Measurements from ENCODE around the gene RARA.

RARA gene

DNA sequence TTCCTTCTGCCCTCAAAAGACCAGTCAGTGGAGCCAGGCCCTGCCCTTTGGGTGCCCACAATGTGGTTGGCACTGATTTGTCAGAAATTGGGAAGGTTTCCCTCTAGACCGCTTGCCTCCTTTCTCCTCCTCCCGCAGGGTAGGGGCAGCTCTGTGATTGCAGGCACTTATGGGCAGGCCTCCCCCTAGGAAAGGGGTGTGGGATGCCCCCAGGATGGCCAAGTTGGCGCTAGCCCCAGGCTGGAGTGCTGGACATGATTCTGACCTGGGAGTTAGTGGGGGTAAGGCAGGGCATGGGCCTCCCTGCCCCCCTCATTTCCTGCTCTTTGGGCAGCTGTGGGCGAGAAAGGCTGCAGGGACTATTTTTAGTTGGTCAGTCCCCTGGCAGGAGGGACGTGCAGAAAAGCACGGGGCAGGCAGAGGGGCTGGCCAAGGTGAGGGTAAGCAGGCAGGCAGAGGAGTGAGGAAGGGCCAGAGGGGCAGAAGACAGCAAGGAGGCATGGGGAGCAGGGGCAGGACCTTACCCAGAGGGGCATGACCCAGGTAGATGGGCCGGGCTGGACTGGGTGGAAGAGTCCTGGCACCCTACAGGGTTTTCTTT is 3.3 kb downstream of the RARA start:
- no peaks in the 10 kb centered on the region for H3K27me3 ChIP-seq (ENCODE audit: insufficient read depth, low read length, poor library complexity)
- no peak overlapping the region for H3K4me3 ChIP-seq (ENCODE audit: low read depth in 1 of 2, low read length in 2 of 2)
- H3K9ac ChIP-seq (ENCODE audit: low read depth, low read length): no peak overlapping the region
- H3K4me1 ChIP-seq (ENCODE audit: insufficient read depth, low read length): peaks cover 9% of the 10 kb centered on the region
- ATAC-seq (ENCODE audit: insufficient read depth, low read depth): no peak
- H3K36me3 ChIP-seq (ENCODE audit: insufficient read depth, low read length): no peaks in the 10 kb centered on the region
- DNase-seq: no peak
- H4K20me1 ChIP-seq (ENCODE audit: insufficient read depth, low read length): peaks cover 6% of the 10 kb centered on the region; the same call in 1 of the 2 replicates
- no peak overlapping the region for H3K4me2 ChIP-seq (ENCODE audit: insufficient read depth, low read length)
- H3K79me2 ChIP-seq (ENCODE audit: insufficient read depth, low read length): no peaks in the 10 kb centered on the region
- TF ChIP-seq, protein P1, sequence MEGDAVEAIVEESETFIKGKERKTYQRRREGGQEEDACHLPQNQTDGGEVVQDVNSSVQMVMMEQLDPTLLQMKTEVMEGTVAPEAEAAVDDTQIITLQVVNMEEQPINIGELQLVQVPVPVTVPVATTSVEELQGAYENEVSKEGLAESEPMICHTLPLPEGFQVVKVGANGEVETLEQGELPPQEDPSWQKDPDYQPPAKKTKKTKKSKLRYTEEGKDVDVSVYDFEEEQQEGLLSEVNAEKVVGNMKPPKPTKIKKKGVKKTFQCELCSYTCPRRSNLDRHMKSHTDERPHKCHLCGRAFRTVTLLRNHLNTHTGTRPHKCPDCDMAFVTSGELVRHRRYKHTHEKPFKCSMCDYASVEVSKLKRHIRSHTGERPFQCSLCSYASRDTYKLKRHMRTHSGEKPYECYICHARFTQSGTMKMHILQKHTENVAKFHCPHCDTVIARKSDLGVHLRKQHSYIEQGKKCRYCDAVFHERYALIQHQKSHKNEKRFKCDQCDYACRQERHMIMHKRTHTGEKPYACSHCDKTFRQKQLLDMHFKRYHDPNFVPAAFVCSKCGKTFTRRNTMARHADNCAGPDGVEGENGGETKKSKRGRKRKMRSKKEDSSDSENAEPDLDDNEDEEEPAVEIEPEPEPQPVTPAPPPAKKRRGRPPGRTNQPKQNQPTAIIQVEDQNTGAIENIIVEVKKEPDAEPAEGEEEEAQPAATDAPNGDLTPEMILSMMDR (IDR thresholded peaks at IDR 0.05; ENCODE audit: borderline replicate concordance, extremely low read depth, low read length, poor library complexity, severe bottlenecking): no peak
- no peak overlapping the region for H3K27ac ChIP-seq (ENCODE audit: low read length)
- no peak overlapping the region for H2AFZ ChIP-seq (ENCODE audit: low read depth, low read length)
- H3K9me3 ChIP-seq (ENCODE audit: insufficient read depth, low read length, severe bottlenecking): no peaks in the 10 kb centered on the region

DNA sequence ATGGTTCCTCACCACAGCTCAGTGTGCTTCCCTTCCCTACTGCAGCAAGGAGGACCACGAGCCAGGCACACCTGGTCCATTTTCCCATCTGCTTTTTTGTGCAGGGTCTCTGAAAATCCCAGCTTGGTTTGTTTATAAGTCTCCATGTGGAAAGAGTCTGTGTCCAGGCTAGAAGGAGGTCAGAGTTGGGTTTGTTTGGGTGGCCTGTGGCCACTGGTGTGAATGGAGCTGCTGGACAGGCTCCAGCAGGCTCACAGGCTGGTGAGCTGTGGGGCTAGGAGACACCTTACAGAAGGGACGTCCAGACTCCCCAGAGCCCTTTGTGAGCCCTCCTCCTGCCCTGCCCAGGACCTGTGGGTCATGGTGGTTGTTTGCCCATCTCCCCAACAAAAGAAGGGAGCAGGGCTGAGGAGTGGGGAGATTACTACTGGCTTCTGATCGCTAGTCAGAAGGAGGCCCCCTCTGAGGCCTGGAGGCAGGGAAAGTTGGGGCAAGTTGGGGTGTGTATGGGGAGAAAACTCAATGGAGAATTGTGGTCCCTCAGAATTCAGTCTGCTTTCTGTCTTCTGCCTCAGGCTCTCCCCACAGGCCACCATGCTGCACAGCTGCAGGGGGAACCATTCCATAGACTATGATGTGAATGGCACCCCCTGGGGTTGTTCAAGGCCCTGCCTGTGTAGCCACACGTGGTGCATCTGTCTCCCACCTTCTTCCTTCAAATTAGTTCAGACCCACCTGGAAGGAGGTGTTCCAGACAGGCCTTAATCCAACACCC is 4.1 kb downstream of the RARA start:
- H3K36me3 ChIP-seq (ENCODE audit: insufficient read depth, low read length): no peaks in the 10 kb centered on the region
- H3K9ac ChIP-seq (ENCODE audit: low read depth, low read length): no peak overlapping the region
- DNase-seq (no peak), ATAC-seq (ENCODE audit: insufficient read depth, low read depth) (no peak)
- H3K4me3 ChIP-seq (ENCODE audit: low read depth in 1 of 2, low read length in 2 of 2): no peak overlapping the region
- no peaks in the 10 kb centered on the region for H3K79me2 ChIP-seq (ENCODE audit: insufficient read depth, low read length)
- H3K4me1 ChIP-seq (ENCODE audit: insufficient read depth, low read length): peaks cover 10% of the 10 kb centered on the region
- no peaks in the 10 kb centered on the region for H3K9me3 ChIP-seq (ENCODE audit: insufficient read depth, low read length, severe bottlenecking)
- no peak overlapping the region for H3K4me2 ChIP-seq (ENCODE audit: insufficient read depth, low read length)
- H3K27me3 ChIP-seq (ENCODE audit: insufficient read depth, low read length, poor library complexity): no peaks in the 10 kb centered on the region
- TF ChIP-seq, protein P1 (IDR thresholded peaks at IDR 0.05; ENCODE audit: borderline replicate concordance, extremely low read depth, low read length, poor library complexity, severe bottlenecking): no peak
- TF ChIP-seq EZH2 (IDR thresholded peaks at IDR 0.05; ENCODE audit: borderline replicate concordance, low read depth, low read length, severe bottlenecking): no peak
- no peak overlapping the region for H3K27ac ChIP-seq (ENCODE audit: low read length)
- H4K20me1 ChIP-seq (ENCODE audit: insufficient read depth, low read length): peaks cover 6% of the 10 kb centered on the region; the same call in 1 of the 2 replicates
- no peak overlapping the region for H2AFZ ChIP-seq (ENCODE audit: low read depth, low read length)

DNA sequence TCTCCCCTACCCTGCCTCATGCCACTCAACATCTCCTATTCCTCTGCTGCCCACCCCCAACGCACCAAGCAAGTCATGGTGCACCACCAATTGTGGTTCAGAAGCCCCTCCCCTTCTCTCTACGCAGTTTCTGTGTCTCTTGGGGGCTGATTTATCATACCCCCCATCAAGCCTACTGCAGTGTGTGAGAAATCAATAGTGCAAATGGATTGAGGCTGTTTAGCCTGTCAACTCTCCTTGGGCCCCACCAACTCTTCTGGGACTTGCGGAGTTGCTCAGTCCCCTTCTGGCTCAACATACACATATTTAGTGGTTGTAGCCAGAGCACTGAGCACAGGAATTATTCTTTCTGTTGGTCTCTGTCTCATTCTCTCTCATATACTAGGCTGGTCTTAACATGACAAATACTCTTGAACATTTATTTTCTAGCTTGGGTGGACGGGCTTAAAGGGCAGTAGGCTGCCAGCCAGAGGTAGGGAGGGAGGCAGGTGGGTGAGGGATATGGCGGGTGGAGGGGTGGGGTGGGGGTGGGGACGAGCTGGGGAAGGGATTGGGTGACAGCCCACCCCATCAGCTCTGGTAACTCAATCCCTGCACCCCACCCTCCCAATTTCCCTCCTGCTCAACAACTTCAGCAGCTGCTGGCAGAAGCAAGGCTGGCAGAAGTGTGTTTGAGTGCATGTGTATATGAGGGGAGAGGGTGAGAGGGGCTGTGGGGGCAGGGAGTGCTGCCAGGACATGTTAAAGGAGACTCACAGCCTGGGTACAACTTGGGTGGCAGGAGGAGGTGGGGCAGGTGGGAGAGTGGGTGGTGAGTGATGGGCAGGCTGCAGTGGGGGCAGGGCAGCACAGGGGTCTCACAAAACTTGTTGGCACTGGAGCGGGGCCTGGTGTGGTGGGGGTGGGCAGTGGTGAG is 4.9 kb downstream of the RARA start:
- Histone ChIP-seq H4K20me1 (ENCODE audit: insufficient read depth, low read length) (peaks cover 7% of the 10 kb centered on the region; the same call in 1 of the 2 replicates), H3K79me2 (ENCODE audit: insufficient read depth, low read length) (peaks cover 4% of the 10 kb centered on the region; the same call in 1 of the 2 replicates), H3K9me3 (ENCODE audit: insufficient read depth, low read length, severe bottlenecking) (no peaks in the 10 kb centered on the region), H3K27me3 (ENCODE audit: insufficient read depth, low read length, poor library complexity) (no peaks in the 10 kb centered on the region), H3K4me2 (ENCODE audit: insufficient read depth, low read length) (no peak overlapping the region), H3K9ac (ENCODE audit: low read depth, low read length) (no peak overlapping the region), H3K4me3 (ENCODE audit: low read depth in 1 of 2, low read length in 2 of 2) (no peak overlapping the region), H3K27ac (ENCODE audit: low read length) (no peak overlapping the region), H3K4me1 (ENCODE audit: insufficient read depth, low read length) (peaks cover 17% of the 10 kb centered on the region), H2AFZ (ENCODE audit: low read depth, low read length) (no peak overlapping the region), H3K36me3 (ENCODE audit: insufficient read depth, low read length) (no peaks in the 10 kb centered on the region)
- no peak for TF ChIP-seq EZH2 (IDR thresholded peaks at IDR 0.05; ENCODE audit: borderline replicate concordance, low read depth, low read length, severe bottlenecking)
- TF ChIP-seq, protein P1 (IDR thresholded peaks at IDR 0.05; ENCODE audit: borderline replicate concordance, extremely low read depth, low read length, poor library complexity, severe bottlenecking): no peak
- ATAC-seq (ENCODE audit: insufficient read depth, low read depth) (no peak), DNase-seq (no peak)
